Neural progenitor cell (in vitro differentiated cells): ENCODE data around the gene TOGARAM2. TPM values are rescaled to one million over a fixed set of nuclear protein-coding genes. Genes with fewer than 3 reads are reported as not detected.

ENCODE experiments used
- DNase-seq: peaks from one replicate; pipeline ENCODE4 v3.0.0-alpha.2; 2016; ENCODE audit warnings: low spot score
- H2AFZ ChIP-seq: fragments of 200-600 bp; sonication (generic); replicated peaks from 2 replicates; pipeline ENCODE4 v1.6.1; 2016; ENCODE audit warnings: antibody characterized with exemption
- H3F3A ChIP-seq: fragments of 200-600 bp; sonication (generic); 2 replicates; pipeline ENCODE4 v1.6.1; 2016; ENCODE audit warnings: antibody characterized with exemption, low read depth
- H3K27ac ChIP-seq: fragments of 200-600 bp; sonication (generic); 2 replicates; pipeline ENCODE4 v1.5.1; 2016; ENCODE audit warnings: mild to moderate bottlenecking
- H3K27me3 ChIP-seq: fragments of 200-600 bp; sonication (generic); 2 replicates; pipeline ENCODE4 v1.6.1; 2016; ENCODE audit warnings: mild to moderate bottlenecking, moderate library complexity
- H3K36me3 ChIP-seq: fragments of 200-600 bp; sonication (generic); 2 replicates; pipeline ENCODE4 v1.5.1; 2016
- H3K4me1 ChIP-seq: fragments of 200-600 bp; sonication (generic); 2 replicates; pipeline ENCODE4 v1.6.1; 2016; ENCODE audit warnings: mixed run types
- H3K4me2 ChIP-seq: fragments of 200-600 bp; sonication (generic); 2 replicates; pipeline ENCODE4 v1.6.1; 2016
- H3K4me3 ChIP-seq: fragments of 200-600 bp; sonication (generic); 2 replicates; pipeline ENCODE4 v1.5.1; 2016
- H3K79me2 ChIP-seq: fragments of 200-600 bp; sonication (generic); 2 replicates; pipeline ENCODE4 v1.6.1; 2016; ENCODE audit warnings: low read depth
- H3K9ac ChIP-seq: fragments of 200-600 bp; sonication (generic); 2 replicates; pipeline ENCODE4 v1.6.1; 2016
- H3K9me3 ChIP-seq: fragments of 200-600 bp; sonication (generic); 2 replicates; pipeline ENCODE4 v1.5.1; 2016; ENCODE audit warnings: low read depth
- H4K20me1 ChIP-seq: fragments of 200-600 bp; sonication (generic); 2 replicates; pipeline ENCODE4 v1.6.1; 2016; ENCODE audit warnings: low read depth
- H3K27ac Mint-ChIP-seq: 3 replicates; pipeline ENCODE4 v1.8.0; 2021; ENCODE audit warnings: mixed read lengths
- H3K27me3 Mint-ChIP-seq: 2 replicates; pipeline ENCODE4 v1.8.0; 2022; ENCODE audit warnings: low read depth, mild to moderate bottlenecking, inconsistent platforms, moderate library complexity, mixed read lengths; ENCODE audit not compliant: insufficient read depth
- H3K36me3 Mint-ChIP-seq: 3 replicates; pipeline ENCODE4 v1.8.0; 2021; ENCODE audit warnings: mixed read lengths
- H3K4me1 Mint-ChIP-seq: 3 replicates; pipeline ENCODE4 v1.8.0; 2021; ENCODE audit warnings: mixed read lengths
- H3K4me3 Mint-ChIP-seq: 3 replicates; pipeline ENCODE4 v1.8.0; 2021; ENCODE audit warnings: mild to moderate bottlenecking, moderate library complexity, mixed read lengths
- H3K9me3 Mint-ChIP-seq: 3 replicates; pipeline ENCODE4 v1.8.0; 2020; ENCODE audit warnings: mixed read lengths
- CTCF ChIP-seq: fragments of 200-600 bp; sonication (generic); IDR thresholded peaks from 2 replicates; pipeline ENCODE4 v1.5.1; 2017; ENCODE audit warnings: antibody characterized with exemption, mild to moderate bottlenecking
- EZH2 ChIP-seq: fragments of 200-600 bp; sonication (generic); IDR thresholded peaks from 2 replicates; pipeline ENCODE4 v1.6.1; 2017; ENCODE audit warnings: antibody characterized with exemption, mild to moderate bottlenecking, moderate library complexity
- EZH2phosphoT487 ChIP-seq: fragments of 200-600 bp; sonication (generic); IDR thresholded peaks from 2 replicates; pipeline ENCODE4 v1.6.1; 2017; ENCODE audit warnings: antibody characterized with exemption
- total RNA-seq: library from RNA; depleted of rRNA; stranded (reverse); fragments of >200 nt; gene quantifications from 2 replicates; pipeline ENCODE4 v1.2.3, GENCODE V29; 2015; ENCODE audit warnings: low replicate concordance

TOGARAM2 gene
- total RNA-seq, 1 donor from 2014 or later = 0.04 TPM

- no peak for DNase-seq
- Histone ChIP-seq H3K9ac (no peak overlapping the region), H3K4me3 (no peak overlapping the region), H3K9me3 (no peaks in the 10 kb centered on the region), H4K20me1 (no peaks in the 10 kb centered on the region), H3K79me2 (no peaks in the 10 kb centered on the region), H3K27me3 (no peaks in the 10 kb centered on the region), H3K36me3 (no peaks in the 10 kb centered on the region), H3K4me1 (no peaks in the 10 kb centered on the region), H3K4me2 (no peak overlapping the region), H2AFZ (no peak overlapping the region), H3F3A (peaks cover 7% of the 10 kb centered on the region), H3K27ac (no peak overlapping the region)
- H3K4me3 Mint-ChIP-seq = no peak overlapping the region
- H3K4me1 Mint-ChIP-seq = peaks cover 10% of the 10 kb centered on the region
- H3K27me3 Mint-ChIP-seq = no peaks in the 10 kb centered on the region
- no peak overlapping the region for H3K27ac Mint-ChIP-seq
- no peak for TF ChIP-seq EZH2phosphoT487
- TF ChIP-seq CTCF = no peak
- TF ChIP-seq EZH2 = no peak
- H3K36me3 Mint-ChIP-seq = no peaks in the 10 kb centered on the region
- no peaks in the 10 kb centered on the region for H3K9me3 Mint-ChIP-seq
Measured at GRCh38 chr2:29005331-29005730, 24.2 kb downstream of the TOGARAM2 start.

GRCh38 chr2:29006092-29006979, 25.2 kb downstream of the TOGARAM2 start:
- no peaks in the 10 kb centered on the region for H3K9me3 ChIP-seq

GRCh38 chr2:29006980-29007301, 25.8 kb downstream of the TOGARAM2 start:
- Histone ChIP-seq H2AFZ (no peak overlapping the region), H4K20me1 (no peaks in the 10 kb centered on the region), H3K9me3 (no peaks in the 10 kb centered on the region), H3K4me1 (peaks cover 13% of the 10 kb centered on the region), H3K79me2 (no peaks in the 10 kb centered on the region), H3K9ac (no peak overlapping the region), H3F3A (peaks cover 7% of the 10 kb centered on the region), H3K4me2 (no peak overlapping the region), H3K27me3 (no peaks in the 10 kb centered on the region), H3K27ac (no peak overlapping the region), H3K36me3 (no peaks in the 10 kb centered on the region), H3K4me3 (no peak overlapping the region)
- Mint-ChIP-seq H3K4me1 (peaks cover 26% of the 10 kb centered on the region), H3K9me3 (no peaks in the 10 kb centered on the region), H3K27ac (no peak overlapping the region), H3K4me3 (no peak overlapping the region), H3K36me3 (no peaks in the 10 kb centered on the region), H3K27me3 (no peaks in the 10 kb centered on the region)
- no peak for DNase-seq
- no peak for TF ChIP-seq EZH2phosphoT487
- no peak for TF ChIP-seq EZH2
- no peak for TF ChIP-seq CTCF

More at GRCh38 chr2:29006092-29006979, 25.2 kb downstream of the TOGARAM2 start:
- Histone ChIP-seq H4K20me1 (no peaks in the 10 kb centered on the region), H3K4me1 (peaks cover 7% of the 10 kb centered on the region), H2AFZ (no peak overlapping the region), H3K4me3 (no peak overlapping the region), H3K9ac (no peak overlapping the region), H3K27me3 (no peaks in the 10 kb centered on the region), H3K27ac (no peak overlapping the region), H3K36me3 (no peaks in the 10 kb centered on the region), H3F3A (peaks cover 7% of the 10 kb centered on the region), H3K4me2 (no peak overlapping the region), H3K79me2 (no peaks in the 10 kb centered on the region)
- DNase-seq = no peak
- Mint-ChIP-seq H3K4me1 (peaks cover 20% of the 10 kb centered on the region), H3K27ac (no peak overlapping the region), H3K36me3 (no peaks in the 10 kb centered on the region), H3K4me3 (no peak overlapping the region), H3K9me3 (no peaks in the 10 kb centered on the region), H3K27me3 (no peaks in the 10 kb centered on the region)
- TF ChIP-seq CTCF (no peak), EZH2 (no peak), EZH2phosphoT487 (no peak)
